SK-N-SH treated with all-trans-retinoic acid at 6 μM for 48 hours (cell line): Measurements from ENCODE around the gene TCAIM.
A peak's percentile ranks its signal among the peaks of the same experiment; 100 is the strongest.

Source experiments
- ATAC-seq: fragments of 200-7000 bp; cut with Tn5 transposase; 3 replicates; pipeline ENCODE4 v1.9.1; 2020; ENCODE audit warnings: mild to moderate bottlenecking, moderate library complexity
- BACH2 ChIP-seq: fragments of 250-450 bp; sonication (Bioruptor Pico); IDR thresholded peaks from 2 replicates; pipeline ENCODE4 v1.9.0; 2021; ENCODE audit warnings: mild to moderate bottlenecking, borderline replicate concordance
- CSDC2 ChIP-seq: fragments of 250-450 bp; sonication (Bioruptor Pico); IDR thresholded peaks from 2 replicates; pipeline ENCODE4 v1.5.0; 2020; ENCODE audit warnings: mild to moderate bottlenecking, moderate library complexity
- GLIS3 ChIP-seq: fragments of 250-450 bp; sonication (Bioruptor Pico); IDR thresholded peaks from 2 replicates; pipeline ENCODE4 v1.5.0; 2020; ENCODE audit warnings: mild to moderate bottlenecking, moderate library complexity
- ISL1 ChIP-seq: fragments of 250-450 bp; sonication (Bioruptor Pico); IDR thresholded peaks from 2 replicates; pipeline ENCODE4 v2.1.2; 2022; ENCODE audit warnings: mild to moderate bottlenecking, moderate library complexity
- OSR1 ChIP-seq: fragments of 250-450 bp; sonication (Bioruptor Pico); IDR thresholded peaks from 2 replicates; pipeline ENCODE4 v1.8.0; 2022; ENCODE audit warnings: moderate library complexity, mild to moderate bottlenecking, inconsistent platforms
- PPARA ChIP-seq: fragments of 250-450 bp; sonication (Bioruptor Pico); IDR thresholded peaks from 2 replicates; pipeline ENCODE4 v1.5.0; 2020; ENCODE audit warnings: mild to moderate bottlenecking, borderline replicate concordance
- SNAI2 ChIP-seq: fragments of 250-450 bp; sonication (Bioruptor Pico); IDR thresholded peaks from 2 replicates; pipeline ENCODE4 v1.5.0; 2020; ENCODE audit warnings: mild to moderate bottlenecking, moderate library complexity
- TCF4 ChIP-seq: fragments of 250-450 bp; sonication (Bioruptor Pico); IDR thresholded peaks from 2 replicates; pipeline ENCODE4 v1.8.0; 2021; ENCODE audit warnings: mild to moderate bottlenecking, moderate library complexity, borderline replicate concordance
- ZC3H10 ChIP-seq: fragments of 250-450 bp; sonication (Bioruptor Pico); IDR thresholded peaks from 2 replicates; pipeline ENCODE4 v1.5.1; 2021; ENCODE audit warnings: mild to moderate bottlenecking, moderate library complexity
- ZFP3 ChIP-seq: fragments of 250-450 bp; sonication (Bioruptor Pico); IDR thresholded peaks from 2 replicates; pipeline ENCODE4 v1.5.0; 2020; ENCODE audit warnings: mild to moderate bottlenecking, moderate library complexity
- ZFP30 ChIP-seq: fragments of 450-650 bp; formaldehyde crosslinking; IDR thresholded peaks from 2 replicates; pipeline ENCODE4 v1.5.0; 2022; ENCODE audit warnings: mild to moderate bottlenecking, moderate library complexity
- ZNF70 ChIP-seq: fragments of 450-650 bp; formaldehyde crosslinking; IDR thresholded peaks from 2 replicates; pipeline ENCODE4 v1.5.0; 2020; ENCODE audit warnings: mild to moderate bottlenecking, moderate library complexity
- ZNF8 ChIP-seq: fragments of 450-650 bp; formaldehyde crosslinking; IDR thresholded peaks from 2 replicates; pipeline ENCODE4 v1.5.0; 2020; ENCODE audit warnings: mild to moderate bottlenecking, moderate library complexity
- TF ChIP-seq, protein P1 (sequence below): fragments of 250-450 bp; sonication (Bioruptor Pico); IDR thresholded peaks from 2 replicates; pipeline ENCODE4 v1.5.1; 2021; ENCODE audit warnings: mild to moderate bottlenecking, moderate library complexity
- TF ChIP-seq, protein P2 (sequence below): fragments of 250-450 bp; sonication (Bioruptor Pico); IDR thresholded peaks from 2 replicates; pipeline ENCODE4 v1.5.0; 2020; ENCODE audit warnings: mild to moderate bottlenecking, moderate library complexity
- TF ChIP-seq, protein P3 (sequence below): fragments of 250-450 bp; sonication (Bioruptor Pico); IDR thresholded peaks from 2 replicates; pipeline ENCODE4 v1.8.0; 2021; ENCODE audit warnings: low read depth, mild to moderate bottlenecking, moderate library complexity, borderline replicate concordance
- TF ChIP-seq, protein P4 (sequence below): fragments of 250-450 bp; sonication (Bioruptor Pico); IDR thresholded peaks from 2 replicates; pipeline ENCODE4 v1.8.0; 2020; ENCODE audit warnings: mild to moderate bottlenecking, moderate library complexity, borderline replicate concordance

The TCAIM gene

DNA sequence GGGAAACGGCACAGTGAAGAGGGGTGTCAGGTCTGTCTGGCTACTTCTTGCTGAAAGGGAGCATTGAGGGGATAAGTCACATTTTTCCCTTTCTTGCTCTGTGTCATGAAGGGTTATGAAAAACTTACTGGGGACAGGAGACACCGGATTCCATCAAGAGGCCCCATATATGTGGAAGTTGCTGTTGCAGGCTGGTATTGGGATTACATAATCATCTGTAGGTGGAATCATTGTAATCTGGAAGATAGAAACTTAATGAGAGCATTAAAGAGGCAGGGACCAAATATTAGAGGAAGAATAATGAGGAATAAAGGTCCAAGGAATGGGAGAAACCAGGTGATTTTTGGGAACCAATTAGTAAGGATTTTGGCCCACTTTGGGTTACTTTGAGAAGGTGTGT lies 4.2 kb upstream of the TCAIM start:
- TF ChIP-seq, protein P1, sequence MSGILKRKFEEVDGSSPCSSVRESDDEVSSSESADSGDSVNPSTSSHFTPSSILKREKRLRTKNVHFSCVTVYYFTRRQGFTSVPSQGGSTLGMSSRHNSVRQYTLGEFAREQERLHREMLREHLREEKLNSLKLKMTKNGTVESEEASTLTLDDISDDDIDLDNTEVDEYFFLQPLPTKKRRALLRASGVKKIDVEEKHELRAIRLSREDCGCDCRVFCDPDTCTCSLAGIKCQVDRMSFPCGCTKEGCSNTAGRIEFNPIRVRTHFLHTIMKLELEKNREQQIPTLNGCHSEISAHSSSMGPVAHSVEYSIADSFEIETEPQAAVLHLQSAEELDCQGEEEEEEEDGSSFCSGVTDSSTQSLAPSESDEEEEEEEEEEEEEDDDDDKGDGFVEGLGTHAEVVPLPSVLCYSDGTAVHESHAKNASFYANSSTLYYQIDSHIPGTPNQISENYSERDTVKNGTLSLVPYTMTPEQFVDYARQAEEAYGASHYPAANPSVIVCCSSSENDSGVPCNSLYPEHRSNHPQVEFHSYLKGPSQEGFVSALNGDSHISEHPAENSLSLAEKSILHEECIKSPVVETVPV (CRISPR knock-in tag): no peak
- TF ChIP-seq, protein P2, sequence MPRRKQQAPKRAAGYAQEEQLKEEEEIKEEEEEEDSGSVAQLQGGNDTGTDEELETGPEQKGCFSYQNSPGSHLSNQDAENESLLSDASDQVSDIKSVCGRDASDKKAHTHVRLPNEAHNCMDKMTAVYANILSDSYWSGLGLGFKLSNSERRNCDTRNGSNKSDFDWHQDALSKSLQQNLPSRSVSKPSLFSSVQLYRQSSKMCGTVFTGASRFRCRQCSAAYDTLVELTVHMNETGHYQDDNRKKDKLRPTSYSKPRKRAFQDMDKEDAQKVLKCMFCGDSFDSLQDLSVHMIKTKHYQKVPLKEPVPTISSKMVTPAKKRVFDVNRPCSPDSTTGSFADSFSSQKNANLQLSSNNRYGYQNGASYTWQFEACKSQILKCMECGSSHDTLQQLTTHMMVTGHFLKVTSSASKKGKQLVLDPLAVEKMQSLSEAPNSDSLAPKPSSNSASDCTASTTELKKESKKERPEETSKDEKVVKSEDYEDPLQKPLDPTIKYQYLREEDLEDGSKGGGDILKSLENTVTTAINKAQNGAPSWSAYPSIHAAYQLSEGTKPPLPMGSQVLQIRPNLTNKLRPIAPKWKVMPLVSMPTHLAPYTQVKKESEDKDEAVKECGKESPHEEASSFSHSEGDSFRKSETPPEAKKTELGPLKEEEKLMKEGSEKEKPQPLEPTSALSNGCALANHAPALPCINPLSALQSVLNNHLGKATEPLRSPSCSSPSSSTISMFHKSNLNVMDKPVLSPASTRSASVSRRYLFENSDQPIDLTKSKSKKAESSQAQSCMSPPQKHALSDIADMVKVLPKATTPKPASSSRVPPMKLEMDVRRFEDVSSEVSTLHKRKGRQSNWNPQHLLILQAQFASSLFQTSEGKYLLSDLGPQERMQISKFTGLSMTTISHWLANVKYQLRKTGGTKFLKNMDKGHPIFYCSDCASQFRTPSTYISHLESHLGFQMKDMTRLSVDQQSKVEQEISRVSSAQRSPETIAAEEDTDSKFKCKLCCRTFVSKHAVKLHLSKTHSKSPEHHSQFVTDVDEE (CRISPR knock-in tag): no peak
- TF ChIP-seq ZFP3 (no peak), ZC3H10 (CRISPR knock-in tag) (no peak), OSR1 (CRISPR knock-in tag) (no peak), GLIS3 (CRISPR knock-in tag) (no peak), ZNF8 (CRISPR knock-in tag) (no peak), ISL1 (CRISPR knock-in tag) (no peak), PPARA (CRISPR knock-in tag) (no peak), BACH2 (CRISPR knock-in tag) (no peak), CSDC2 (CRISPR knock-in tag) (no peak), ZFP30 (CRISPR knock-in tag) (no peak), TCF4 (CRISPR knock-in tag) (no peak)
- TF ChIP-seq, protein P3, sequence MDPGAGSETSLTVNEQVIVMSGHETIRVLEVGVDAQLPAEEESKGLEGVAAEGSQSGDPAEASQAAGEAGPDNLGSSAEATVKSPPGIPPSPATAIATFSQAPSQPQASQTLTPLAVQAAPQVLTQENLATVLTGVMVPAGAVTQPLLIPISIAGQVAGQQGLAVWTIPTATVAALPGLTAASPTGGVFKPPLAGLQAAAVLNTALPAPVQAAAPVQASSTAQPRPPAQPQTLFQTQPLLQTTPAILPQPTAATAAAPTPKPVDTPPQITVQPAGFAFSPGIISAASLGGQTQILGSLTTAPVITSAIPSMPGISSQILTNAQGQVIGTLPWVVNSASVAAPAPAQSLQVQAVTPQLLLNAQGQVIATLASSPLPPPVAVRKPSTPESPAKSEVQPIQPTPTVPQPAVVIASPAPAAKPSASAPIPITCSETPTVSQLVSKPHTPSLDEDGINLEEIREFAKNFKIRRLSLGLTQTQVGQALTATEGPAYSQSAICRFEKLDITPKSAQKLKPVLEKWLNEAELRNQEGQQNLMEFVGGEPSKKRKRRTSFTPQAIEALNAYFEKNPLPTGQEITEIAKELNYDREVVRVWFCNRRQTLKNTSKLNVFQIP (CRISPR knock-in tag): no peak
- TF ChIP-seq, protein P4, sequence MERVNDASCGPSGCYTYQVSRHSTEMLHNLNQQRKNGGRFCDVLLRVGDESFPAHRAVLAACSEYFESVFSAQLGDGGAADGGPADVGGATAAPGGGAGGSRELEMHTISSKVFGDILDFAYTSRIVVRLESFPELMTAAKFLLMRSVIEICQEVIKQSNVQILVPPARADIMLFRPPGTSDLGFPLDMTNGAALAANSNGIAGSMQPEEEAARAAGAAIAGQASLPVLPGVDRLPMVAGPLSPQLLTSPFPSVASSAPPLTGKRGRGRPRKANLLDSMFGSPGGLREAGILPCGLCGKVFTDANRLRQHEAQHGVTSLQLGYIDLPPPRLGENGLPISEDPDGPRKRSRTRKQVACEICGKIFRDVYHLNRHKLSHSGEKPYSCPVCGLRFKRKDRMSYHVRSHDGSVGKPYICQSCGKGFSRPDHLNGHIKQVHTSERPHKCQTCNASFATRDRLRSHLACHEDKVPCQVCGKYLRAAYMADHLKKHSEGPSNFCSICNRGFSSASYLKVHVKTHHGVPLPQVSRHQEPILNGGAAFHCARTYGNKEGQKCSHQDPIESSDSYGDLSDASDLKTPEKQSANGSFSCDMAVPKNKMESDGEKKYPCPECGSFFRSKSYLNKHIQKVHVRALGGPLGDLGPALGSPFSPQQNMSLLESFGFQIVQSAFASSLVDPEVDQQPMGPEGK (CRISPR knock-in tag): no peak
- TF ChIP-seq, all 23 proteins: peak for 0
- no peak for ATAC-seq

DNA sequence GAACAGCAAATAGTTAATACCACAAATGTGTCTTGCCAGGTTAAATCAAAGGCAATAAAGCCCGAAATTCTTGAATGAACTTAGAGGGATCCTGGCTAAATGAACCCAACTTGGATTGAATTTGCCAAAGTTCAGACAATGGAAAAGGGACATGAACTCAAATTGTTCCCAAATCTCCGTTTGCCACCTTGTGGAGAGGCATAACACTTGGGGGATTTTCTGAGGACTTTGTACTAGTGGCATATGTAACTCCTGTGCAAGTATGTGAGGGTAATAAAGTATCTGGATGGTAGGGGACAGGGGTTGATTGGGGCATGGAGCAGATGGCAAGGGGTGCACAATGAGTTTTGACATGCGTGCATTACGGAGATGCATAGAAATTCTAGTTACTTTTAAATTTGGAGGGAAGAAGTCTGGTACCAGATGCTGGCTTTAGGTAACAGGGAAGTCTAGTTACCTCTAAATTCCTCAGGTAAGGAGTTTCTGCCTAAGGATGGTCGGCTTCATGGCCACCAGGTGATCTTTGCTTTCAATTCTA lies 1.2 kb upstream of the TCAIM start:
- TF ChIP-seq GLIS3 (CRISPR knock-in tag) (no peak), ZNF70 (CRISPR knock-in tag) (no peak), SNAI2 (CRISPR knock-in tag) (no peak), ZFP3 (no peak), ZNF8 (CRISPR knock-in tag) (no peak)
- TF ChIP-seq, protein P2 (CRISPR knock-in tag): no peak
- ATAC-seq: no peak

DNA sequence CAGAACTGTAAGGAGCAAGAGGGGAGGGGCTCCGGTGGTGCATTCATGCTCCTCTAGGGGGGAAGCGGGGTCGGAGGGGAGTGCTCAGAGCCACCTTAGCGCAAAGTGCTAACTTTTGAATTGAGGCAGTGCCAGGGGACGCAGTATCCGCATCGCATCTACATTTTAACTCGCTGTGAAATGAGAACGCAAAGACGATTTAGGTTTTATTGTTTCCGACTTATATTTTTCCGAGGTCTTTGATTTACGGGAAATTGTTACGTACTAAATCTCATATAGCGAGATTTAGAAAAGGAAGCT lies 212 bp downstream of the TCAIM start:
- TF ChIP-seq ZFP3: 0 out of 2 replicates have a peak, but pooled peaks have one; percentile 8
- no peak for TF ChIP-seq ZNF8 (CRISPR knock-in tag)
- ATAC-seq: no peak
